ENCODE data around the gene ZNF48.

The ZNF48 gene

DNA sequence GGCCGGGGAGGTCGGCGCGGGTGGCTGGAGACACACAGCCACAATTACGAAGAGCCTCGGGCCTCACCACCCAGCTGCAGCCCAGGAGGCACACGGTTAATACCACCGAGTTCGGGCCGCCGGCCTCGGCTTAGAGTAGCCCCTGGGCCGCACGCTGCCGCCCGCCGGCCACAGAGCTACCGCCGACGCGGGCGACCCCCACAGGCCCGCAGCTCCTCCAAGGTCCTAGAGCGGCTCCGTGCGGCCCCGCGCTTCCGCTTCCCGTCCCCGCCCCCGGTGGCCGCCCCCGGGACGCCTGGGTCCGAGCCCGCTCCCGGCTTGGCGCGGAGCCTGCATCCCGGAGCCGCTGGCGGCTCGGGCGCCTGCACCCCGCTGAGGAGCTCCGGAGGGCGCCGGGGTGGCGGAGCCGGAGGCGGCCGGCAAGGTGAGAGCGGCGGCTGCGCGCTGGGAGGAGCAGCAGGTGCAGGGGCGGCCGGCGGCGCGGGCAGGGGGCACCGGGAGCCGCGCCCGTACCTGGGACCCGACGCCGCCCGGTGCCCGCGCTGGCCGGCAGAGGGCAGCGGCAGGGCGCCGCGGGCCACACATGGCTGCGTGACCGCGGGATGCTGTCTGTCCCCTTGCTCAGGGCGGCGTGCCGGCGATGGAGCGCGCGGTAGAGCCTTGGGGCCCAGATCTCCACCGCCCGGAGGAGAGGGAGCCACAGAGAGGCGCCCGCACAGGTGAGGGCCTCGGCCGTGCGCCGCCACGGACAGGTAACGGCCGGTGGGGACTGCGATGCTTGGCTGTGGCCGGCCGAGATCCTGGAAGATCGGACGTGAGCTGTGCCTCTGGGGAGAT lies at the start of gene ZNF48:
Gene ZNF48, plus strand, starts transcription at position 266 of the 837 bp plus-strand sequence. Its CDS starts 375 bp downstream, at position 641.
- TF ChIP-seq, protein P1, sequence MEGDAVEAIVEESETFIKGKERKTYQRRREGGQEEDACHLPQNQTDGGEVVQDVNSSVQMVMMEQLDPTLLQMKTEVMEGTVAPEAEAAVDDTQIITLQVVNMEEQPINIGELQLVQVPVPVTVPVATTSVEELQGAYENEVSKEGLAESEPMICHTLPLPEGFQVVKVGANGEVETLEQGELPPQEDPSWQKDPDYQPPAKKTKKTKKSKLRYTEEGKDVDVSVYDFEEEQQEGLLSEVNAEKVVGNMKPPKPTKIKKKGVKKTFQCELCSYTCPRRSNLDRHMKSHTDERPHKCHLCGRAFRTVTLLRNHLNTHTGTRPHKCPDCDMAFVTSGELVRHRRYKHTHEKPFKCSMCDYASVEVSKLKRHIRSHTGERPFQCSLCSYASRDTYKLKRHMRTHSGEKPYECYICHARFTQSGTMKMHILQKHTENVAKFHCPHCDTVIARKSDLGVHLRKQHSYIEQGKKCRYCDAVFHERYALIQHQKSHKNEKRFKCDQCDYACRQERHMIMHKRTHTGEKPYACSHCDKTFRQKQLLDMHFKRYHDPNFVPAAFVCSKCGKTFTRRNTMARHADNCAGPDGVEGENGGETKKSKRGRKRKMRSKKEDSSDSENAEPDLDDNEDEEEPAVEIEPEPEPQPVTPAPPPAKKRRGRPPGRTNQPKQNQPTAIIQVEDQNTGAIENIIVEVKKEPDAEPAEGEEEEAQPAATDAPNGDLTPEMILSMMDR (IDR thresholded peaks at IDR 0.05) = peak; percentile 76

- TF ChIP-seq, protein P1 (IDR thresholded peaks at IDR 0.05) = no peak
Observed at GRCh38 chr16:30346286-30346685, 48.9 kb upstream of the ZNF48 start.

DNA sequence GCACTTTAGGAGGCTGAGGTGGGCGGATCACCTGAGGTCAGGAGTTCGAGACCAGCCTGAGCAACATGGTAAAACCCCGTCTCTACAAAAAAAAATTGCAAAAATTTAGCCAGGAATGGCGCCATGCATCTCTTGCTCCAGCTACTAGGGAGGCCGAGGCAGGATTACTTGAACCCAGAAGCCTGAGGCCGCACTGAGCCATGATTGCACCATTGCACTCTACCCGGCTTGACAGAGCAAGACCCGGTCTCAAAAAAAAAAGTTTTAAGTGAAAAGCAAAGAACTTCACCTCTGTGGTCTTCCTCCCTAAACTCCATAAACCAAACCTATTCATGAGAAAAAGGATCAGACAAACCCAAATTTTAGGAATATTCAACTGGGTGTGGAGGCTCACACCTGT lies 47.1 kb upstream of the ZNF48 start:
- TF ChIP-seq, protein P1 (IDR thresholded peaks at IDR 0.05) = no peak

GRCh38 chr16:30348929-30349328 lies 46.3 kb upstream of the ZNF48 start:
- TF ChIP-seq, protein P1 (IDR thresholded peaks at IDR 0.05) = no peak

GRCh38 chr16:30349675-30350074 lies 45.5 kb upstream of the ZNF48 start:
- TF ChIP-seq, protein P1 (IDR thresholded peaks at IDR 0.05) = no peak

DNA sequence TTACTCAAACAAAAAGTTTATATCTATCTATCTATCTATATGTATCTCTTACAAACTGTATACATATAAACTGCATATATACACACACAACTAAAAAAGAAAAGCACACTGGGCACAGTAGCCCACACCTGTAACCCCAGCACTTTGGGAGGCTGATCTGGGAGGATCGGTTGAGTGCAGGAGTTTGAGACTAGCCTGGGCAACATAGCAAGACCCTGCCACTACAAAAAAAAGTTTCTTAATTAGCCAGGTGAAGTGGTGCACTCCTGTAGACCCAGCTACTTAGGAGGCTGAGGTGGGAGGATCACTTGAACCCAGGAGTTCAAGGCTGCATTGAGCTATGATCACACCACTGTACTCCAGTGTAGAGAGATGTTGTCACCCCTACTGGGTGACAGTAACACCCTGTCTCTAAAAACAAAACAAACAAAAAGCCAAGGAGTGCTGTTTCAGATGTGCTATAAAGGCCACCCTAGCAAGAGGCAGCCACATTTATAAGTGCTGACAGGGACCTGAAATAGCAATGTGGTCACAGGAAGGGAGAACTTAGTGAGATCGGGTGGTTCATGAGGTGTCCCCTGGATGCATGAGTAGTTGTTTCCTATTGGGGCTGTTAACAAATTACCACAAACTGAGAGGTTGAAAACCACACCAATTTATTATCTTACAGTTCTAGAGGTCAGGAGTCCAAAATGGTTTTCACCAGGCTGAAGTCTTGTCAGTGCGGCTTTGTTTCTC lies 44.9 kb upstream of the ZNF48 start:
- TF ChIP-seq, protein P1 (IDR thresholded peaks at IDR 0.05) = no peak

GRCh38 chr16:30351001-30351441 lies 44.2 kb upstream of the ZNF48 start:
- TF ChIP-seq, protein P1 (IDR thresholded peaks at IDR 0.05) = no peak

Measured in LNCAP (cell line).